Spleen (tissue), 7 donors: Measurements from ENCODE around the gene ZNF619.

Source experiments
- CTCF ChIP-seq, 11 experiments: fragments of 200-600 bp in 7 of 11; fragments of 450-650 bp in 4 of 11; sonication (generic) in 4 of 11; IDR thresholded peaks in 8 of 11; conservative IDR thresholded peaks in 3 of 11; 1 replicate in 7 of 11; 2 replicates in 4 of 11; pipeline versions ENCODE4 v1.4.0 to v1.8.0; 2016 to 2021; ENCODE audit warnings: antibody characterized with exemption in 11 of 11, inconsistent platforms in 4 of 11, mild to moderate bottlenecking in 1 of 11
- POLR2A ChIP-seq, 3 donors: fragments of 450-650 bp; IDR thresholded peaks; one replicate each; pipeline ENCODE4 v1.5.1; 2017; ENCODE audit warnings: antibody characterized with exemption in 3 of 3, mild to moderate bottlenecking in 1 of 3
- donor health status: DM: no; HTN: no; CAD: no; lungs with moderate emphysema.
- donor health status: DM: no; HTN: no; CAD: no.
- donor health status: DM: no; HTN: no; CAD: no.

DNA sequence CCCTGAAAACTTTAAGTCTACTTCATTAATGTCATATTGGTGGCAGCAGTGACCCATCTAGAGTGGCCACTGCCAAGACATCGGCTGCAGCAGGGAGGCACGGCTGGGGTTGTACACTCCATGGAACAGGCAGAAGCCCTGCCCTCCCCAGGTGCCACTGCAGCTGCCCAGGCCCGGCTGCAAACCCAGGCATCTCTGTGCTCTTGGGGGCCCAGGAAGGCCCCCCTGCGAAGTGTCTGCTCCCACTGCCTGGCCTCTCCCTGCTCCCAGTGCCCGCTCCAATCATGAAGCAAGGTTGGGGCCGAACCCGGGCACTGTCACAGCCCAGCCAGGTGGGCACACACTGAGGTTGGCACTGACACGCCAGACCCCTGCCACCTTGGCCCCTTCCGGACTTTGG is 31.9 kb upstream of the ZNF619 start:
- TF ChIP-seq CTCF (IDR thresholded peaks at IDR 0.05 in 8 of 11, conservative IDR thresholded peaks at IDR 0.05 in 3 of 11) (no peak), POLR2A (IDR thresholded peaks at IDR 0.05) (no peak)
